Esophagus squamous epithelium (tissue), 5 donors: ENCODE measurements around the gene IKZF2. TPM values are rescaled to one million over a fixed set of nuclear protein-coding genes. Genes with fewer than 3 reads are reported as not detected.

Experiments
- DNase-seq: peaks from one replicate; lab custom pipeline; 2025; lab: John Stamatoyannopoulos, UW
- H3K27ac ChIP-seq, 4 donors: fragments of 200-600 bp; sonication (generic); one replicate each; pipeline ENCODE4 v1.5.1; 2016 to 2019; ENCODE audit warnings: mild to moderate bottlenecking in 1 of 4
- H3K27me3 ChIP-seq, 4 donors: fragments of 200-600 bp; sonication (generic); 1 replicate in 3 of 4; 2 replicates in 1 of 4; pipeline versions ENCODE4 v1.5.1 to v1.6.0; 2017 to 2021; ENCODE audit warnings: antibody characterized with exemption in 1 of 4
- H3K36me3 ChIP-seq, 3 donors: fragments of 200-600 bp; sonication (generic); one replicate each; pipeline ENCODE4 v1.5.1; 2016 to 2019
- H3K4me1 ChIP-seq, 3 donors: fragments of 200-600 bp; sonication (generic); one replicate each; pipeline ENCODE4 v1.5.1; 2017 to 2019
- H3K4me3 ChIP-seq, 4 donors: fragments of 200-600 bp; sonication (generic); 1 replicate in 3 of 4; 2 replicates in 1 of 4; pipeline ENCODE4 v1.5.1; 2016 to 2019; ENCODE audit warnings: mild to moderate bottlenecking in 2 of 4, moderate library complexity in 1 of 4
- H3K9me3 ChIP-seq, 3 donors: fragments of 200-600 bp; sonication (generic); one replicate each; pipeline ENCODE4 v1.5.1; 2016 to 2019
- CTCF ChIP-seq, 6 experiments: fragments of 450-650 bp in 4 of 6; fragments of 200-600 bp in 2 of 6; sonication (generic) in 2 of 6; IDR thresholded peaks; one replicate each; pipeline ENCODE4 v1.5.1; 2016 to 2019; ENCODE audit warnings: antibody characterized with exemption in 6 of 6, mild to moderate bottlenecking in 4 of 6, moderate library complexity in 4 of 6
- POLR2A ChIP-seq, 4 donors: fragments of 450-650 bp; IDR thresholded peaks; one replicate each; pipeline ENCODE4 v1.6.1; 2017; ENCODE audit warnings: antibody characterized with exemption in 4 of 4, mild to moderate bottlenecking in 4 of 4, moderate library complexity in 3 of 4
- WGBS, 2 donors: methylation state at CpG; one replicate each; pipeline ENCODE4 v1.1.5; 2018; 5-methylcytosine and 5-hydroxymethylcytosine counted together
- intact Hi-C: fragments of 100-400 bp; cut with DNase I; formaldehyde crosslinking; loops from one replicate; pipeline ENCODE4 v1.15.0; 2022
- total RNA-seq, 4 donors: library from RNA; depleted of rRNA; stranded (reverse); fragments of >200 nt; gene quantifications; one replicate each; pipeline ENCODE4 v1.1.0, GENCODE V29; 2016
- donor health status: DM: yes; HTN: yes; CAD: no.

The IKZF2 gene
- total RNA-seq, 4 donors from 2014 or later: 44.1 to 96.1 (median 78.6) TPM

- WGBS, 2 donors: 48 to 55% methylated on average over 5 of the region's 5 CpGs
- Histone ChIP-seq H3K27me3 (no peaks in the 10 kb centered on the region), H3K4me1 (peaks cover 0 to 32% (median 0%) of the 10 kb centered on the region in 3 donors), H3K27ac (peak overlapping the region in 1 of 4 donors; percentile 19), H3K9me3 (no peaks in the 10 kb centered on the region), H3K4me3 (no peak overlapping the region), H3K36me3 (no peaks in the 10 kb centered on the region)
- intact Hi-C loops: no loop called here
- no peak for DNase-seq
- TF ChIP-seq POLR2A (IDR thresholded peaks at IDR 0.05) (no peak), CTCF (IDR thresholded peaks at IDR 0.05) (no peak)
These were observed 32.2 kb downstream of the IKZF2 start for GRCh38 chr2:213119061-213119809.

- H3K27me3 ChIP-seq: no peaks in the 10 kb centered on the region
- TF ChIP-seq CTCF (IDR thresholded peaks at IDR 0.05): no peak
- TF ChIP-seq POLR2A (IDR thresholded peaks at IDR 0.05): no peak
- H3K9me3 ChIP-seq: no peaks in the 10 kb centered on the region
- intact Hi-C loops: no loop called here
- no peak for DNase-seq
- no peak overlapping the region for H3K27ac ChIP-seq
- peaks cover 0 to 18% (median 7%) of the 10 kb centered on the region in 3 donors for H3K4me1 ChIP-seq
- no peak overlapping the region for H3K4me3 ChIP-seq
- no peaks in the 10 kb centered on the region for H3K36me3 ChIP-seq
- WGBS, 2 donors: 74 to 75% methylated on average over 2 of the region's 2 CpGs
These were observed 43.1 kb downstream of the IKZF2 start for GRCh38 chr2:213108308-213108707.

DNA sequence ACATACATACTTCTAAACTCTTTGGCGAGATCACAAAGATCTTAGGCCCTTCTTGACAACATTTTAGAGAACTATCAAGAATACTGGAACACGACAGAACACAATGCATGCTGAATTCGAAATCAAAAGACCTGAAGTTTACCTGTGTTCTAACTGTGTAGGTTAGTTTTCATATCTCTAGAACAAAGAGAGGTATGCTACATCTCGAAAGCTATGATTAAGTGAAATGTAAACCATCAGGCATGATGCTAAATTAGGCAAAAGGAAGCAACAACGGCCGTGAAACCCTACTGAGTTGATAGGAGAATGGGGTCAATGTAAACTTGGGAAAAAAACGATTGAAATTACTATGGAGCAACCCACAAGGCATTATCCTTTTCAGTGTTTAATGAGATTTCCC is 43.7 kb downstream of the IKZF2 start:
- Histone ChIP-seq H3K36me3 (no peaks in the 10 kb centered on the region), H3K27me3 (no peaks in the 10 kb centered on the region), H3K9me3 (no peaks in the 10 kb centered on the region), H3K4me3 (no peak overlapping the region), H3K4me1 (peaks cover 0 to 24% (median 7%) of the 10 kb centered on the region in 3 donors), H3K27ac (no peak overlapping the region)
- no peak for DNase-seq
- intact Hi-C loops: no loop called here
- TF ChIP-seq CTCF (IDR thresholded peaks at IDR 0.05) (no peak), POLR2A (IDR thresholded peaks at IDR 0.05) (no peak)
- 77 to 84% methylated on average over 7 of the region's 7 CpGs for WGBS, 2 donors

- intact Hi-C loops: no loop called here
- no peak for DNase-seq
- no peaks in the 10 kb centered on the region for H3K27me3 ChIP-seq
- no peaks in the 10 kb centered on the region for H3K36me3 ChIP-seq
- TF ChIP-seq CTCF (IDR thresholded peaks at IDR 0.05) (no peak), POLR2A (IDR thresholded peaks at IDR 0.05) (no peak)
- no peaks in the 10 kb centered on the region for H3K9me3 ChIP-seq
- H3K4me3 ChIP-seq: no peak overlapping the region
- 57 to 69% methylated on average over 3 of the region's 3 CpGs for WGBS, 2 donors
- peaks cover 0 to 46% (median 7%) of the 10 kb centered on the region in 3 donors for H3K4me1 ChIP-seq
- peak overlapping the region in 2 of 4 donors; percentile 15 to 24 for H3K27ac ChIP-seq
These were observed 46.2 kb downstream of the IKZF2 start for GRCh38 chr2:213105212-213105611.

DNA sequence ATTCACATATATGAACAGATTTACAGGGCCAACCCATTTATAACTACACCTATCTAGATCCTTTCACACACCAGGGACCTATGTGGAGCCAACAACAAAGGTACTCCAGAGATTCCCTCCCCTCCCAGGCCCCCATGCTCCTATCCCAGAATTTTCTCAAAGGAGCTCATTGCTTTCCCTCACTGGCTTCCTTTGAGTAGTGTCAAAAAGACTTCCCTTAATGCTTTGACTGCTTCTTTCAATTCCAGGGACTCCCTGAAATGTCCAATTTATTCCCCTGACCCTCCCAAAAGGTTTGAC is 46.6 kb downstream of the IKZF2 start:
- Histone ChIP-seq H3K27me3 (no peaks in the 10 kb centered on the region), H3K27ac (peak overlapping the region in 3 of 4 donors; percentile 7 to 24 (median 15)), H3K4me1 (peaks cover 0 to 49% (median 7%) of the 10 kb centered on the region in 3 donors), H3K9me3 (no peaks in the 10 kb centered on the region), H3K4me3 (no peak overlapping the region), H3K36me3 (no peaks in the 10 kb centered on the region)
- DNase-seq: no peak
- intact Hi-C loops: no loop called here
- TF ChIP-seq POLR2A (IDR thresholded peaks at IDR 0.05) (no peak), CTCF (IDR thresholded peaks at IDR 0.05) (no peak)
